Lower lobe of right lung (tissue), 2 donors: ENCODE results near the gene UNC13C. TPM values are rescaled to one million over a fixed set of nuclear protein-coding genes. Genes with fewer than 3 reads are reported as not detected.
A peak's percentile ranks its signal among the peaks of the same experiment; 100 is the strongest.

ENCODE experiments used
- ATAC-seq, 2 donors: fragments of 200-7000 bp; cut with Tn5 transposase; one replicate each; pipeline ENCODE4 v1.9.1; 2020 to 2022; ENCODE audit warnings: mild to moderate bottlenecking in 2 of 2, moderate library complexity in 2 of 2
- DNase-seq: peaks from one replicate; pipeline ENCODE4 v3.0.0-alpha.2; 2020
- H3K27ac ChIP-seq: fragments of 200-600 bp; one replicate; pipeline ENCODE4 v1.8.0; 2022
- H3K27me3 ChIP-seq: fragments of 200-600 bp; one replicate; pipeline ENCODE4 v1.8.0; 2022; ENCODE audit warnings: low read depth
- H3K36me3 ChIP-seq: fragments of 200-600 bp; one replicate; pipeline ENCODE4 v1.8.0; 2022; ENCODE audit warnings: mild to moderate bottlenecking
- H3K4me1 ChIP-seq: fragments of 200-600 bp; one replicate; pipeline ENCODE4 v1.8.0; 2022
- H3K4me3 ChIP-seq: fragments of 200-600 bp; one replicate; pipeline ENCODE4 v1.8.0; 2022; ENCODE audit warnings: mild to moderate bottlenecking
- H3K9me3 ChIP-seq: fragments of 200-600 bp; one replicate; pipeline ENCODE4 v1.8.0; 2022
- intact Hi-C: fragments of 100-400 bp; cut with DNase I; formaldehyde crosslinking; loops from one replicate; pipeline ENCODE4 v1.11.0; 2022
- total RNA-seq: library from RNA; stranded (reverse); fragmentation: NEBNext Ultra II Directional; extraction: Animal tissue kit (Norgen Biotek cat#: 25700); gene quantifications from one replicate; pipeline ENCODE4 v1.2.1, GENCODE V29; 2021
- TF ChIP-seq, protein P1 (sequence below): fragments of 200-600 bp; IDR thresholded peaks from one replicate; pipeline ENCODE4 v1.8.0; 2022; ENCODE audit warnings: antibody characterized with exemption, mild to moderate bottlenecking
- donor health status: DM: no; HTN: yes; CAD: no; lungs with severe emphysema.

The UNC13C gene
- total RNA-seq, 1 donor from 2014 or later, result 0.12 TPM

DNA sequence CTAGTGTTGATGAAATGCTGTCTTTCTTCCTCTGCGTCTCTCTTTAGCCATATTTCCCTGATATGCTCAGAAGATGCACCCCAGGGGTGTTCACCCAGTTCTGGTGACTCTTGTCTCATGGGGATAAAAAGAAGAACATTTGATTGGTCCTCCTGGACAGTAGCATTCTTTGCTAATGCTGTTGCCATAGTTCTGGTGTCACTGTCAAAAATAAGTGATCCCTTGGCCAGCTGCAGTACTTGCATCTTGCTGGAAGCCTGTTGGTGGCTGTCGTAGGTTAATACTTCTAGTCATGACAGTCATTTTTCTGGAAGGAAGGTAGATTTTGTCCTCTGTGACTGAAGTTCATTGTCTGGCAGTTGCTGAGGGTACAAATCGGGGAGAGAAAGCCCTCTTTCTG is 124.5 kb downstream of the UNC13C start:
- no peaks in the 10 kb centered on the region for H3K9me3 ChIP-seq
- no peak overlapping the region for H3K4me3 ChIP-seq
- no peaks in the 10 kb centered on the region for H3K4me1 ChIP-seq
- no peaks in the 10 kb centered on the region for H3K27me3 ChIP-seq
- ATAC-seq, result no peak
- intact Hi-C loops, result no loop called here
- no peaks in the 10 kb centered on the region for H3K36me3 ChIP-seq
- no peak for DNase-seq
- no peak overlapping the region for H3K27ac ChIP-seq
- TF ChIP-seq, protein P1, sequence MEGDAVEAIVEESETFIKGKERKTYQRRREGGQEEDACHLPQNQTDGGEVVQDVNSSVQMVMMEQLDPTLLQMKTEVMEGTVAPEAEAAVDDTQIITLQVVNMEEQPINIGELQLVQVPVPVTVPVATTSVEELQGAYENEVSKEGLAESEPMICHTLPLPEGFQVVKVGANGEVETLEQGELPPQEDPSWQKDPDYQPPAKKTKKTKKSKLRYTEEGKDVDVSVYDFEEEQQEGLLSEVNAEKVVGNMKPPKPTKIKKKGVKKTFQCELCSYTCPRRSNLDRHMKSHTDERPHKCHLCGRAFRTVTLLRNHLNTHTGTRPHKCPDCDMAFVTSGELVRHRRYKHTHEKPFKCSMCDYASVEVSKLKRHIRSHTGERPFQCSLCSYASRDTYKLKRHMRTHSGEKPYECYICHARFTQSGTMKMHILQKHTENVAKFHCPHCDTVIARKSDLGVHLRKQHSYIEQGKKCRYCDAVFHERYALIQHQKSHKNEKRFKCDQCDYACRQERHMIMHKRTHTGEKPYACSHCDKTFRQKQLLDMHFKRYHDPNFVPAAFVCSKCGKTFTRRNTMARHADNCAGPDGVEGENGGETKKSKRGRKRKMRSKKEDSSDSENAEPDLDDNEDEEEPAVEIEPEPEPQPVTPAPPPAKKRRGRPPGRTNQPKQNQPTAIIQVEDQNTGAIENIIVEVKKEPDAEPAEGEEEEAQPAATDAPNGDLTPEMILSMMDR, result no peak

DNA sequence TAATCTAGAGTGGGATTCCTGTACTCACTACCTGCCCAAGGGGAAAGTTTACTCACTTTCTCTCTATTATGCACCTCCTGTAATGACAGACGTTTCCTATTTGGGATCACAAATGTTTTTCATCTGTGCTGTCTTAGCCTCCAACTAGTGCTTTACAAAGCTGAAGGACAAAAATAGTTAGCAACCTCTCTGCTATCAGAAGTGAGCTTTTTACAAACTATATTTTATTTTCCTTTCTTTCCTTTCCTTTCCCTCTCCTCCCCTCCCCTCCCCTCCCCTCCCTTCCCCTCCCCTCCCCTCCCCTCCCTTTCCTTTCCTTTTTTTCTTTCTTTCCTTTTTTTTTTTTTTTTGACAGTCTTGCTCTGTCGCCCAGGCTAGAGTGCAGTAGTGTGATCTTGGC is 130.8 kb downstream of the UNC13C start:
- no peaks in the 10 kb centered on the region for H3K4me1 ChIP-seq
- TF ChIP-seq, protein P1, result no peak
- H3K27ac ChIP-seq, result no peak overlapping the region
- H3K4me3 ChIP-seq, result no peak overlapping the region
- no peaks in the 10 kb centered on the region for H3K36me3 ChIP-seq
- ATAC-seq, result no peak
- intact Hi-C loops, result no loop called here
- DNase-seq, result no peak
- H3K9me3 ChIP-seq, result no peaks in the 10 kb centered on the region
- H3K27me3 ChIP-seq, result no peaks in the 10 kb centered on the region

DNA sequence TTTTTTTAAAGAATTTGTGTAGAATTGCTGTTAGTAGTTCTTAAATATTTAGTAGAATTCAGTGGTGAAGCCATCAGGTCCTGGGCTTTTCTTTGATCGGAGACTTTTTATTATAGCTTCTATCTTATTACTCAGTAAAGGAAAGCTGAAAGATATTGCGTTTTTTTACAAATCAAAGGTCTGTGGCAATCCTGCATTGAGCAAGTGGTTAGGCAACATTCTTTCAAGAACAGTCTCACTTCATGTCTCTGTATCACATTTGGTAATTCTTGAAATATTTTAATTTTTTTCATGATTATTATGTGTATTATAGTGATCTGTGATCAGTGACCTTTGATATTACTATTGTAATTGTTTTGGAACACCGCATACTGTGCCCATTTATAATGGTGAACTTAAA is 140.8 kb downstream of the UNC13C start:
- Histone ChIP-seq H3K9me3 (no peaks in the 10 kb centered on the region), H3K4me1 (no peaks in the 10 kb centered on the region), H3K27ac (no peak overlapping the region), H3K27me3 (no peaks in the 10 kb centered on the region), H3K4me3 (no peak overlapping the region), H3K36me3 (no peaks in the 10 kb centered on the region)
- intact Hi-C loops, result no loop called here
- ATAC-seq (peak in 1 of 2 donors; percentile 40), DNase-seq (no peak)
- TF ChIP-seq, protein P1, result no peak

DNA sequence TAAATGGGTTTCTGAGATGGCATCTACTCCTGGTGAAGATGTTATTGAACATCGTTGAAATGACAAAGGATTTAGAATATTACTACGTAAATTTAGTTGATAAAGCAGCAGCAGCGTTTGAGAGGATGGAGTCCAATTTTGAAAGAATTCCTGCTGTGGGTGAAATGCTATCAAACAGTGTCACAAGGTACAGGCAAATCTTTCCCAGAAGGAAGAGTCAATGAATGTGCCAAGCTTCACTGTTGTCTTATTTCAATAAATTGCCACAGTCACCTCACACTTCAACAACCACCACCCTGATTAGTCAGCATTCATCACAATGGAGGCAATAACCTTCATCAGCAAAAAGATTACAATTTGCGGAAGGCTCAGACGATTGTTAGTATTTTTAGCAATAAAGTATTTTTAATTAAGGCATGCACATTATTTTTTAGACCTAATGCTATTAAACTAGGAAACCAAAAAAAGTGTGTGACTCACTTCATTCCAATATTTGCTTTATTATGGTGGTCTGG is 142.8 kb downstream of the UNC13C start:
- intact Hi-C loops, result no loop called here
- Histone ChIP-seq H3K36me3 (no peaks in the 10 kb centered on the region), H3K9me3 (no peaks in the 10 kb centered on the region), H3K27me3 (no peaks in the 10 kb centered on the region), H3K4me3 (no peak overlapping the region), H3K4me1 (no peaks in the 10 kb centered on the region), H3K27ac (no peak overlapping the region)
- ATAC-seq, result no peak
- TF ChIP-seq, protein P1, result no peak
- no peak for DNase-seq

DNA sequence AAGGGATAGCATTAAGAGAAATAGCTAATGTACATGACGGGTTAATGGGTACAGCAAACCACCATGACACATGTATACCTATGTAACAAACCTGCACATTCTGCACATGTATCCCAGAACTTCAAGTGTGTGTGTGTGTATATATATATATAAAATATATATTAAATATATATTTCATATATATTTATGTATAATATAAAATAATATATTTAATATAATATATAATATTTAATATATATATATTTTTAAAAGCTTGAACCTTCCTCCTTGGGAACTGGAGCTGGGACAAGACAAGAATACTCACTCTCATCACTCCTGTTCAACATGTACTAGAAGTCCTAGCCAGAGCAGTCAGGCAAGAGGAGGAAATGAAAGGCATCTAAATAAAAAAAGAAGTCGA is 149.3 kb downstream of the UNC13C start:
- Histone ChIP-seq H3K36me3 (no peaks in the 10 kb centered on the region), H3K9me3 (no peaks in the 10 kb centered on the region), H3K27me3 (no peaks in the 10 kb centered on the region), H3K4me3 (no peak overlapping the region), H3K4me1 (no peaks in the 10 kb centered on the region), H3K27ac (no peak overlapping the region)
- intact Hi-C loops, result no loop called here
- ATAC-seq, result no peak
- TF ChIP-seq, protein P1, result no peak
- DNase-seq, result no peak

DNA sequence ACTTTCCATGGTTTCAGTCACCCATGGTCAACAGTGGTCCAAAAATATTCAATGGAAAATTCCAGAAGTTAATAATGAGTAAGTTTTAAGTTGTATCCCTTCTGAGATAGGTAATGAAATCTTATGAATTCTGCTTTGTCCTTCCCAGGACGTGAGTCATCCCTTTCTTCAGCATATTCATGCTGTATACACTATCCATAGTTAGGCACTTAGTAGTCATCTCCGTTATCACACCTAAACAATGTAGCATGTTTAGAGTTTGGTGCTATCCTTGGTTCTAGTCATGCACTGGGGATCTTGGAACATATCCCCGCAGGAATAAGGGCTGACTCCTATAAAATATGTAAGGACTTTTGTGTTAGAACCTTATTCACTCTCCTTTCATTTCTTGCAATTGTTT is 153.2 kb downstream of the UNC13C start:
- intact Hi-C loops, result no loop called here
- no peak for DNase-seq
- H3K9me3 ChIP-seq, result no peaks in the 10 kb centered on the region

More for the DNA sequence above, 153.2 kb downstream of the UNC13C start:
- Histone ChIP-seq H3K27ac (no peak overlapping the region), H3K27me3 (no peaks in the 10 kb centered on the region), H3K4me3 (no peak overlapping the region), H3K4me1 (no peaks in the 10 kb centered on the region), H3K36me3 (no peaks in the 10 kb centered on the region)
- TF ChIP-seq, protein P1, result no peak
- no peak for ATAC-seq
